ENCODE data around the gene EIF2D. TPM values are rescaled to one million over a fixed set of nuclear protein-coding genes. Genes with fewer than 3 reads are reported as not detected.

The EIF2D gene
- total RNA-seq, 4 donors from 2014 or later = 42.0 to 78.4 (median 60.0) TPM

DNA sequence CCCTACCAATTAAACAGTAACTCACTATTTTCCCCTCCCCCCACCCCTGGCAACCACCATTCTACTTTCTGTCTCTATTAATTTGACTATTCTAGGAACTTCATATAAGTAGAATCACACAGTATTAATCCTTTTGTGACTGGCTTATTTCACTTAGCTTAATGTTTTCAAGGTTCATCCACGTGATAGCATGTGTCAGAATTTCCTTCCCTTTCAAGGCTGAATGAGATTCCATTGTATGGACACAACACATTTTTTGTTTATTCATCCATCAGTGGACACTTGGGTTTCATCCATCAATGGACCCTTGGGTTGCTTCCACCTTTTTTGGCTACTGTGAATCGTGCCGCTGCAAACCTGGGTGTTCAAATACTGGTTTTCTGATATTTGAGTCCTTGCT is 41.7 kb downstream of the EIF2D start:
- Histone ChIP-seq H3K36me3 (no peaks in the 10 kb centered on the region), H3K9me3 (no peaks in the 10 kb centered on the region), H3K27me3 (no peaks in the 10 kb centered on the region), H3K4me3 (no peak overlapping the region), H3K27ac (no peak overlapping the region), H3K4me1 (peaks cover 0 to 35% (median 6%) of the 10 kb centered on the region in 4 donors)
- TF ChIP-seq POLR2A (IDR thresholded peaks at IDR 0.05) (no peak), EP300 (IDR thresholded peaks at IDR 0.05) (no peak)
- TF ChIP-seq, protein P1, sequence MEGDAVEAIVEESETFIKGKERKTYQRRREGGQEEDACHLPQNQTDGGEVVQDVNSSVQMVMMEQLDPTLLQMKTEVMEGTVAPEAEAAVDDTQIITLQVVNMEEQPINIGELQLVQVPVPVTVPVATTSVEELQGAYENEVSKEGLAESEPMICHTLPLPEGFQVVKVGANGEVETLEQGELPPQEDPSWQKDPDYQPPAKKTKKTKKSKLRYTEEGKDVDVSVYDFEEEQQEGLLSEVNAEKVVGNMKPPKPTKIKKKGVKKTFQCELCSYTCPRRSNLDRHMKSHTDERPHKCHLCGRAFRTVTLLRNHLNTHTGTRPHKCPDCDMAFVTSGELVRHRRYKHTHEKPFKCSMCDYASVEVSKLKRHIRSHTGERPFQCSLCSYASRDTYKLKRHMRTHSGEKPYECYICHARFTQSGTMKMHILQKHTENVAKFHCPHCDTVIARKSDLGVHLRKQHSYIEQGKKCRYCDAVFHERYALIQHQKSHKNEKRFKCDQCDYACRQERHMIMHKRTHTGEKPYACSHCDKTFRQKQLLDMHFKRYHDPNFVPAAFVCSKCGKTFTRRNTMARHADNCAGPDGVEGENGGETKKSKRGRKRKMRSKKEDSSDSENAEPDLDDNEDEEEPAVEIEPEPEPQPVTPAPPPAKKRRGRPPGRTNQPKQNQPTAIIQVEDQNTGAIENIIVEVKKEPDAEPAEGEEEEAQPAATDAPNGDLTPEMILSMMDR (IDR thresholded peaks at IDR 0.05) = no peak
- no peak for DNase-seq (ENCODE audit: low spot score in 2 of 2)
- WGBS, 2 donors = 66 to 78% methylated on average over 3 of the region's 3 CpGs

DNA sequence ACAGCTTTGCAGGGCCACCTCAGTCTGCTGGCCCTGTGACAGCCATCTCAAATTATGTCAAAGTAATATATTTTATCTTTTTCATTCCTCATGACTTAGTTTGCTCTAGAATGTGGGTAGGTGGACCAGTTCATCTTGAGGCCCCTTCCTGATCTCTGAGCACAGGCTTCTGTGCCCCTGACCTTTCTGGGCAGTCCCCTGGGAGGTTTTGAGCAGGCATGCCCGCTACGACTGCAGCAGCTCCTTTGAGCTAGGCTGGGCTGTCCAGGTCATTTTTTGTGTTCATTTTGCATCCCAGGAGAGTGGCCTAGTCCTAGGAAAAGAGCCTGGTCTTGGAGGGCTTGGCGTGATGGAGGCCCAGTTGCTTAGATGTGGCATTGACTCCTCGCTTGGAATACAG is 42.7 kb downstream of the EIF2D start:
- H3K4me3 ChIP-seq = no peak overlapping the region
- no peak for TF ChIP-seq POLR2A (IDR thresholded peaks at IDR 0.05)
- WGBS, 2 donors = 78 to 84% methylated on average over 4 of the region's 4 CpGs
- peaks cover 0 to 30% (median 4%) of the 10 kb centered on the region in 4 donors for H3K4me1 ChIP-seq
- no peak for DNase-seq (ENCODE audit: low spot score in 2 of 2)
- H3K9me3 ChIP-seq = no peaks in the 10 kb centered on the region
- no peak overlapping the region for H3K27ac ChIP-seq
- no peaks in the 10 kb centered on the region for H3K27me3 ChIP-seq
- no peaks in the 10 kb centered on the region for H3K36me3 ChIP-seq

DNA sequence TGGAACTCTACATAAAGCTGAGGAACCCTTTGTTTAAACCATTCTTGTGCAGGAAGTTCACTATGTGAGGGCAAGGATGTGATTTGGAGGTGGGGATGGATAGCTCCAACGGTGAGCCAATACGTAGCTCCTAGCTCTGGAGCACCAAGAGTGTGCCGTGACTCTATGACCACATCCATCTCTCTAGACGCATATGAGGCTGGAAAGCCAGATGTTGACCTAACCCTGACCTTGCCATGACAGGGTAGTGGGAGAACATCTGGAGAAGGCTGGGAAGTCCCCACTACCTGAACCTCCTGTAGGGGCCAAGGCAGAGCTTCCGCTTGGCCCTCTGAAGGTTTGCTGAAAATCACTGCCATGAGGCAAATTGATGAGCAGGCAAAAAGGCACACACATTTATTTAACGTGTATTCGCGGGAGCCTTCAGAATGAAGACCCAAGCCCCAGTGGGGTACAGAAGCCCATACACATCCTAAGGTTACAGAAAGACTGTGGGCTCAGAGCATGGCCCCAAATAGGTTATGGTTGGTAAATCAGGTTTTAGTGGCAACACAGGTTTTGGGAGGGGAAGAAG is 43.4 kb downstream of the EIF2D start:
- no peaks in the 10 kb centered on the region for H3K9me3 ChIP-seq
- no peaks in the 10 kb centered on the region for H3K36me3 ChIP-seq
- WGBS, 2 donors = 82 to 94% methylated on average over 8 of the region's 8 CpGs
- no peak overlapping the region for H3K27ac ChIP-seq
- no peak overlapping the region for H3K4me3 ChIP-seq
- peaks cover 0 to 27% (median 2%) of the 10 kb centered on the region in 4 donors for H3K4me1 ChIP-seq
- no peaks in the 10 kb centered on the region for H3K27me3 ChIP-seq
- DNase-seq (ENCODE audit: low spot score in 2 of 2) = no peak
- TF ChIP-seq EP300 (IDR thresholded peaks at IDR 0.05) = no peak
- no peak for TF ChIP-seq POLR2A (IDR thresholded peaks at IDR 0.05)
- TF ChIP-seq, protein P1 (IDR thresholded peaks at IDR 0.05) = no peak

DNA sequence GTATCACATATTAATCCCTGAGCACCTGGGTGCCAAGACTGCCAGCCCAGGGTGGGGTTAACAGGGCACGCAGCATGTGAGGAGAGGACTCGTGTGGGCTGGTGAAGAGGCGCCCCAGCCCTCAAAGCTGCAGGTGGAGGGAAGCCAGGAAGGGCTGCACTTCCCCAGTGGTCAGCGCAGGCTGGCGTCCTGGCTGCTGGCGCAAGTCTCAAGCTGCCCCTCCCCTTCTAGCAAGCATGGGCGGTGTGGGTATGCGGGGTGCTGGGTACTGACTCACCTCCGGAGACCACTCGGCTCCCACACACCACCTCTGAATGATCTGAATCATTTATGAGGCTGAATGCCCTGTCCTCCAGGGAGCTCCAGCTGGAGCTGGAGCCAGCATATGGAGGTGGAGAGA is 44.0 kb downstream of the EIF2D start:
- no peak overlapping the region for H3K27ac ChIP-seq
- no peaks in the 10 kb centered on the region for H3K9me3 ChIP-seq
- no peaks in the 10 kb centered on the region for H3K27me3 ChIP-seq
- 79 to 97% methylated on average over 8 to 10 of the region's 10 CpGs for WGBS, 2 donors
- no peaks in the 10 kb centered on the region for H3K36me3 ChIP-seq
- DNase-seq (ENCODE audit: low spot score in 2 of 2) = no peak
- H3K4me1 ChIP-seq = peaks cover 0 to 32% (median 3%) of the 10 kb centered on the region in 4 donors
- H3K4me3 ChIP-seq = no peak overlapping the region
- no peak for TF ChIP-seq POLR2A (IDR thresholded peaks at IDR 0.05)
- no peak for TF ChIP-seq EP300 (IDR thresholded peaks at IDR 0.05)
- TF ChIP-seq, protein P1 (IDR thresholded peaks at IDR 0.05) = no peak

DNA sequence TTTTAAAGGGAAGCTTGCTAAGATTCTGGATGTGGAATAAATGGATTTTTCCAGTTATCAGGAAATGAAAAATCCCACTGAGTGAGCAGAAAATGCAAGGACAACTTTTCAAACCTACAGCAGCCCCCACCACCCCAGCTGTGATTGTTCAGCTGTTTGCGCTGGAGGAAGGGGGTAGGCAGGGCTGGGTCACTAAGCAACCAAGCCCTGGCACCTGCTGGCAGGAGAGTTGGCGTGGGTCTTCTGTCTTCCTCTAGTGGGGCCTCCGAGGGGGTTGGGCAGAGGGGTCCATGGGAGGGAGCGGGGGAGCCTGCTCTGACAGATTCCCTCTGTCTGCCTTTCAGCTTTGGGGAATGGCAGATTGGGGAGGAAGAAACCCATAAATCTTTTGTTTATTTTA is 45.3 kb downstream of the EIF2D start:
- 66 to 73% methylated on average over 4 of the region's 4 CpGs for WGBS, 2 donors
- Histone ChIP-seq H3K4me1 (peaks cover 0 to 33% (median 5%) of the 10 kb centered on the region in 4 donors), H3K4me3 (no peak overlapping the region), H3K9me3 (no peaks in the 10 kb centered on the region), H3K36me3 (no peaks in the 10 kb centered on the region), H3K27ac (no peak overlapping the region), H3K27me3 (no peaks in the 10 kb centered on the region)
- TF ChIP-seq EP300 (IDR thresholded peaks at IDR 0.05) = no peak
- TF ChIP-seq, protein P1 (IDR thresholded peaks at IDR 0.05) = no peak
- DNase-seq (ENCODE audit: low spot score in 2 of 2) = no peak

DNA sequence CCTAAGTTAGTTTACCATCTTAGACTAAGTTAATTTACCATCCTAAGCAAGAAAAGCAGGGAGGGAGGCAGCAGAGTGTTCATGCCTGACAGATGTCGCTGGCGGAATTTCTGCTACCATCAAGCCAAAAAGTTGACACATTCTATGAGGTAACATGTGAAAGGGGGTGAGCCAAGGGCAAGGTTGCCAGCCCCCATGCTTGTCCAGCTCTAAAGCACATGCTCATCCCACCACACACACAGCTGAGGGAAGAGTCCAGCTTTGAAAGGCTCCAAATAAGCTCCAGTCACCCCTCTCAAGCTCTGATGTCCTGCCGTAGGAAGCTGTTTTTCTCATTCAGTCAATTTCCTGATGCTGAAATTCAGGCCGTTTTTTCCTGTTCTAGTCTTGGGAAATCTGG is 46.3 kb downstream of the EIF2D start:
- no peak for DNase-seq (ENCODE audit: low spot score in 2 of 2)
- Histone ChIP-seq H3K9me3 (no peaks in the 10 kb centered on the region), H3K27me3 (no peaks in the 10 kb centered on the region), H3K4me1 (peaks cover 0 to 33% (median 5%) of the 10 kb centered on the region in 4 donors), H3K36me3 (no peaks in the 10 kb centered on the region), H3K4me3 (no peak overlapping the region), H3K27ac (no peak overlapping the region)
- 75 to 78% methylated on average over 4 of the region's 4 CpGs for WGBS, 2 donors
- TF ChIP-seq POLR2A (IDR thresholded peaks at IDR 0.05) (no peak), EP300 (IDR thresholded peaks at IDR 0.05) (no peak)
- TF ChIP-seq, protein P1 (IDR thresholded peaks at IDR 0.05) = no peak
